ENCODE data around the gene PHF3.

PHF3 gene

GRCh38 chr6:63644668-63645326, 9.2 kb downstream of the PHF3 start:
- no peak for DNase-seq (ENCODE audit: low read depth)

DNA sequence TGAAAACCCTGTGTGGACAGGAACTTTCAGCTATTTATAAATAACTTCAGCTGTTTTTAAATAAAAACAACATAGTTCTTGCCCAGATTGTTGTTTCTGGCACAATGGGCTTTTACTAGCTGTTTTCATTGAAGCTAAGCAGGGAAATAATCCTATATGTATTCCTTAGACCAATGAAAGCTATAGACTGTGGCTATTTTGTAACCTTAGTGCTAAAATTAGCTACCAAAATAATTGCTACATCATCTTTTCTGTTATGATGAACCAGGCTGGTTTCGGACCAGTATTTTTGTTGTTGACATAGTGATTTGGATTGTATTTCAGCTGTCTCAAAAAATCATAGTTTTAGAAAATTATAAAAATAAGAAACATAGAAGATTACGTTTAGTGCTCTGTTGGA, 13.7 kb downstream of the PHF3 start:
- no peak for DNase-seq (ENCODE audit: low read depth)

GRCh38 chr6:63649847-63650265, 14.3 kb downstream of the PHF3 start:
- no peak for DNase-seq (ENCODE audit: low read depth)

GRCh38 chr6:63652980-63653379, 17.4 kb downstream of the PHF3 start:
- DNase-seq (ENCODE audit: low read depth): no peak

- no peak for DNase-seq (ENCODE audit: low read depth)
These were observed 25.2 kb downstream of the PHF3 start for GRCh38 chr6:63660757-63661156.

DNA sequence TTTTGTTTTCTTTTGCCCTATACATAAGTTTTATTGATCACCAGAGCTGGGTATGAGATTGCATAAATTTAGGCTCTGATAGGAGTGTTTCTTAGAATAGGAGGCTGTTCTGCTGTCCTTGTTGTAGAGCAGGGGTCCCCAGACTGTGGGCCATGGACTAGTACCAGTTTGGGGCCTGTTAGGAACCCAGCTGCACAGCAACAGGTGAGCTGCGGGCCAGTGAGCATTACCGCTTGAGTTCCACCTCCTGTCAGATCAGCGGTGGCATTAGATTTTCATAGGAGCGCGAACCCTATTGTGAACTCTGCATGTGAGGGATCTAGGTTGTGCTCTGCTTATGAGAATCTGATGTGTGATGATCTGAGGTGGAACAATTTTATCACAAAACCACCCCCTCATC, 26.2 kb downstream of the PHF3 start:
- no peak for DNase-seq (ENCODE audit: low read depth)

- peak; percentile 8 for DNase-seq (ENCODE audit: low read depth)
These were observed 27.7 kb downstream of the PHF3 start for GRCh38 chr6:63663147-63663955.

DNA sequence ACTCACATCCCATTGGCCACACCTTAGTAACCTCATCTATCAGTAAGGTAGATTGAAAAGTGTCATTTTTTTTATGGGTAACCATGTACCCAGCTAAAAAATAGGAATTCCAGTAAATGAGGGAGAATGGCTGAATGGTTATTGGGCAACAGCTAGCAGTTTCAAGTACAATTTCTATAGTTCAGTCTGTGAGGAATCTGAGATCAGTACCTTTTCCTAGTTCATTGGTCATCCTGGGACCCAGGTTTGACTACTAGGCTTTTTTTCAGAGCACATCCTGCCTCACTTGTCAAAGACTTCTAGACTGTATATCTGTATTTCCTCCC, 28.3 kb downstream of the PHF3 start:
- no peak for DNase-seq (ENCODE audit: low read depth)

DNA sequence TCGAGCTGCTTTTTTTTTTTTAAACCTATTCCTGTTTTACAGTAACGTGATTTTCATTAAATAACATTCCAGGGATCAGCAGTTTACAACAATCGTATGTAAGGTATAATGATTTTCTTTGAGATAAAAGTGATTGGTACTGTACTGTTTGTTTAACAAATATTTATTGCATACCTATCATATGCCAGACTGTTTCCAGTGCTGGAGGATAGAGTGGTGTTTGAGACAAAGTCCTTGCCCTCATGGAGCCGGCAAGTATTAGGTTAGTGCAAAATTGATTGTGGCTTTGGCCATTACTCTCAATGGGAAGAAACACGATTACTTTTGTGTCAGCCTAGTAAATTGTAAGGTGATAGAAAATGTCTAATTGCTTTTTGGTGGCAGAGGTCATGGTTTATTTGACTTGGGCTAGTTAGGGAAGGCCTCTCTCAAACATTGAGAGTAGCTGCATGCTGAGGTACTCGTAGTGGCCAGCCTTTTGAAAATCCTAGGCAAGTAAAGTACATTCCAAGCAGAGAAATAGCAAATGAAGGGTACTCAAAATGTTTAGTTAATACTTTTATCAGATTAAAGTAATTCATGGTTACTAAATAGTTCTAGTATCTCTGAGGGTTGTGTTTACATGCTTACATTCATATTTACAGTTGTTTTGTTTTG, 35.6 kb downstream of the PHF3 start:
- DNase-seq (ENCODE audit: low read depth): no peak

DNA sequence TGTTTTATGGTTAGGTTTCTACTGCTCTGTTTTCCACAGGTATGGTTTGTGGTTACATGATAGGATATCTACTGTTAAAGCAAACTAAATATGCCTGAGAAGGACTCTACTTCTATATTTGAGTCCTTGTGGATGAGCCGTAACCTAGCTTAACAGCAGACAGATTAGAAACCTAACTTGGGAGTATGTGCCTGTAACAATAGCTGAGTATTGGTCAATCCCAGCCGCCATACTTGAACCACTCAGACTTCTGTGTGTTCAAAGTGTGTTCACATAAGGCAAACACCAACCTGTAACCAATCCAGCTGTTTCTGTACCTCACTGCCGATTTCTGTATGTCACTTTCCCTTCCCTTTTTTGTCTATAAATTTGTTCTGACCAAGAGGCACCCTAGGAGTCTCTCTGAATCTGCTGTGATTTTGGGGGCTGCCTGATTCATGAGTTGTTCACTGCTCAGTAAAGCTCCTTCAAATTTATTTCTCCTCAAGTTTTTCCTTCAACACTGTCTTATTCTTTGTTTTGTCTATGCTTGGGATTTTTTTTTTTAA, 37.1 kb downstream of the PHF3 start:
- no peak for DNase-seq (ENCODE audit: low read depth)

GRCh38 chr6:63673692-63674091, 38.1 kb downstream of the PHF3 start:
- no peak for DNase-seq (ENCODE audit: low read depth)

DNA sequence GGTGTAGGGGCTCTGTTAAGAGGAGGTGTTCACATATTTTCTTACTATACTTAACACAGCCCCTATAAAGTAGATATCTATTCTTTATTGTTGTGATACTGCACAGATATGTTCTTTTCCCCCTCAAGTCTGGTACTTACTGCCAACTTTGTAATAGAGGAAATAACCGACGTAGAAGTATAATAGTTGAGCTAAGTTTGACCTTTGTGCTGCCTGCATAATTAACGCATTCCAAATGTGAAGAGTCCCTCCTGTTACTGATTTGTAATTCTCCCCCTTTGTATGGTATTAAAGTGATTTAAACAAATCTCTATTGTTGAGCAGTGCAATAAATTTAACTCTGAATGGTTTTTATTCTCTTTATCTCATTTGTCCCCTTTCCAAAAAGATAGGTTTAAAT, 39.0 kb downstream of the PHF3 start:
- no peak for DNase-seq (ENCODE audit: low read depth)

DNA sequence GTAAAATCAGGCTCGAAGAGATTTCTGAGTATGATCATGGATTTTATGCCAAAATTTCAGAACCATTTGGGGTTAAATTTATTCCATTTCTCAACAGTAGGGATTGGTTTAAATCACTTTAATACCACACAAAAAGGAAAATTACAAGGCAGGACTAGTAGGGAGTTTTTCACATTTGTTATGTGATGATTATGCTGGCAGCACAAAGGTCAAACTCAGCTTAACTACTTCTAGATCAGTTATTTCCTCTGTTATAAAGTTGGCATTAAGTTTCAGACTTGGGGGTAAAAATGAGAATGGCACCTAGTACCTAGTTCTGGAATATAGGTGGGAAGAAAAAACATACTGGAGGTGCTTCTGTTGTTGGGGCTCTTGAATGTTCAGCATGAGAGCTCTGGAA, 39.5 kb downstream of the PHF3 start:
- DNase-seq (ENCODE audit: low read depth): no peak

DNA sequence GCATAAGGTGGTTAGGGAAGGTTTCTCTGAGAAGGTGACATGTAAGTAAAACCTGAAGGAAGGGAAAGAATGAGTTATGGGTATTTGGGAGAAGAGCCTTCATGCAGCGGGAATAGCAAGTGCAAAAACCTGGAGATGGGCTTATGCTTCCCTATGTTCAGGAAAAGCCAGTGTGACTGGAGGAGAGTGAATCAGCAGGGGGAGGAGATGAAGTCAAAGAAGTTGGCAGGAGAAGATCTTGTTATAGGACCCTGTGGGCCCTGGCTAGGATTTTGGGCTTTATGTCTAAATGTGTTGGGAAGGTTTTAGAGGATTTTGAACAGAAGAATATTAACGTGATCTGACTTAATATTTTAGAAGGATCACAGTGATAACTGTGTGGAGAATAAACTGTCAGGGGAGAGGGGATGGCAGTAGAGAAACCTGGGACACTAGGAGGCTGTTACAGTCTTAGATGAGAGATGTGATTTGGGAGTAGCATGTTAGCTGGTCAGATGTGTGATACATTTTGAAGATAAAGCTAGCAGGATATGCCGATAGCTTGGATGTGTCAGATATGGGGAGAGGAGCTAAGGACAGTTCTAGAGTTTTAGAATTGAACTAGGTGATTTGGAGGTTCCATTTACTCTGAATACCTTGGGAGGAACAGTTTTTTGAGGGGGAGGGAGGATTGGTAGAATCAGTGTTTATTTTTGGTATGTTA, 41.0 kb downstream of the PHF3 start:
- DNase-seq (ENCODE audit: low read depth): no peak

- no peak for DNase-seq (ENCODE audit: low read depth)
These were observed 41.7 kb downstream of the PHF3 start for GRCh38 chr6:63677282-63677681.

DNA sequence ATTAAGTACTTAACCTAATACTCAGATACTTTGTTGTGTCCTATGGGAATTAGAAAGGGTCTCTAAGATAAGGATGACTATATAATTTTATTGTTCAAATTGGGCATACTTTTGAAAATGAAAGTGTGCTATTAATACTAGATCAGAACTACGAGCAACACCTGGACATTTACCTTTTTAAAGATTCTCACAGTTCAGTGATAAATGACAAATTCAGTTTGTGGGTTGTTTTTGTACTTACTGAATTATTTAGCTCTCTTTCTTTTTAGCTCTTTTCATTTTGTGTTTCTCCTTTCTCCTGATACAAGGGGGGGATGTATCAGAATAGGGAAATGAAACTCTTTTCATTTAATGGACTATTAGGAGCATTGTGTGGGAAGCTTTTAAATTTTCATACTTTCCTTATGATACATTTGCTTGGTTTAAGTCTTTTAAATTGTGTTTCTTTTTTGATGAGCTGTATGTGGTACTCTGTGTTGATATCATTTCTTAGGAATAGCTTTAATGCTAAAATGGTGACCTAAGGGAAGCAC, 47.5 kb downstream of the PHF3 start:
- no peak for DNase-seq (ENCODE audit: low read depth)

GRCh38 chr6:63685446-63686379, 50.1 kb downstream of the PHF3 start:
- no peak for DNase-seq (ENCODE audit: low read depth)

DNA sequence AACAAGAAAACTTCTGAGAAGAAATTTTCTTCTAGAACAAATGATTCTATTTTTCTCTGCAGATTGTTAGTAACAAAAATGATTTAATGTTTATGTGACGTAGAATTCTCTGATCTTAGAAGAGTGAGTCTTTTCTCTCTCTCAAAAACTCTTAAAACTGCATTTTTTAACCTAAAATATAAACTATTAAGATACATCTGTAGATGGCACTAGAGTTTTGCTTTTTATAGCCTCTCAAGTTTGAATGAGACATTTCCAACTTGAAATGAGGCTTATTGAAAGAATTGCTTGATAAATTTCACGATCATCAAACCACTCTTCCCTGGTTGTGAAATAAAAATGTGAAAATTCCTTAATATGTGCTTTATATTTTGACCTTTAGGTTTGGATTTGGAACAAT, 53.8 kb downstream of the PHF3 start:
- no peak for DNase-seq (ENCODE audit: low read depth)

DNA sequence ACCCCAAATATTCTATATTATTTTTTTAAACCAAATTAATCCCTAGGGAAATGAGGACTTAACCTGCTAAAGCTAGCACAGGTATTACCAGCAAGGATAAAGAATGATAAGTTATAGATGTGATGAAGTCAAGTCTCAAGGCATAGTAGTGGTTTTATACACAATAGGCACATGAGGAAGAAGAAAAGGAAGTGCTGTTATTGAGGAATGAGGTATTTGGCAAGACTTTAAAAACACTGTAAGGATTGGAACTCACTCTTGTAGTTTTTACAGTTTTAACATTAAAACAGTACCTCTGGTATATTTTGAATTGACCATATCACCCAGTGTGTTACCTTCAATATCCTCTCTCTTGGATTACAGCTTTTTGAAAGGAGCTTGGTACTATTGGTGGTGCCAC, 54.6 kb downstream of the PHF3 start:
- DNase-seq (ENCODE audit: low read depth): no peak

DNA sequence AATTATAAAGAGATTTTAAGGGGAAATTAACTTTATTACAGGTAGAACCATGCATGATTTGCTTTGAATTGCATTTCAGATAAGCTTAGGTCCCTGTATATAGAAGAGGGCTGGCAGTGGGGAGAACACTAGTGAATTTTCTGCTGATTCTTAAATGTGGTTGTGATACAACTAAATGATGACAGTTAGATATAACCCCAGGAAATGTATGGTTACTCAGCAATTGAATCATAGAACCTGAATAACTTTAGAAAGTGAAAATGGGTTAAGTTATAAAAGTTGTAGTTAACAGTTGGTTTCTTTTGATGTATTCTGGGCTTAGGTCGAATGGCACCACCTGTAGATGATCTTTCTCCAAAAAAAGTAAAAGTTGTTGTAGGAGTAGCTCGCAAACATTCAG, 70.1 kb downstream of the PHF3 start:
- no peak for DNase-seq (ENCODE audit: low read depth)

DNA sequence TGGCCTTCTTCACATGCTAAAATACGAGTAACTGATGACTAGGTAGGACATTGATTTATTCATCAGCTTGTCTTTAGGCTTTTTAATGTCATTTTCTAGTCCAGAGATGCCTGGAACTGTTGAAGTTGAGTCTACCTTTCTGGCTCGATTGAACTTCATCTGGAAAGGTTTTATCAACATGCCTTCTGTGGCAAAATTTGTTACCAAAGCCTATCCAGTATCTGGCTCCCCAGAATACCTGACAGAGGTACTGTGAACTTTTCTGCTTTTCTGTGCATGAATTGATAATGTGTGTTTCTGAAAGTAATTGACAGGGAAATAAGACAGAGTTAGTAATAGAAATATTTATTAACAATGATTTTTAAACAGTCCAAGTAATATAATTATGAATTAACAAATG, 71.0 kb downstream of the PHF3 start:
- DNase-seq (ENCODE audit: low read depth): no peak

Data from HS-27A (cell line).